OCI-LY3 (cell line): ENCODE measurements around the gene ALOXE3.

ENCODE experiments used
- CTCF ChIP-seq: fragments of 200-600, 300-600 bp; sonication (generic); IDR thresholded peaks from 2 replicates; pipeline ENCODE4 v1.5.1; 2014; ENCODE audit warnings: antibody characterized with exemption, low read length, low read depth
- EZH2phosphoT487 ChIP-seq: fragments of 200-600 bp; shearing (Covaris generic); IDR thresholded peaks from 2 replicates; pipeline ENCODE4 v1.6.1; 2018; ENCODE audit warnings: antibody characterized with exemption, mixed run types, low read depth

GRCh38 chr17:8151641-8152111, 33.4 kb upstream of the ALOXE3 start:
- TF ChIP-seq CTCF, result no peak
- no peak for TF ChIP-seq EZH2phosphoT487
